ELR (cell line): ENCODE measurements around the gene CAPN14.
"Not testable (repeated sequence)": the region's sequence is repeated elsewhere in the genome, so short reads cannot be mapped to it uniquely, and the experiment has no call there.

Source experiments
- DNase-seq: peaks from one replicate; pipeline ENCODE4 v3.0.0-alpha.2; 2015; ENCODE audit warnings: low read depth

CAPN14 gene

GRCh38 chr2:31197166-31197565 is 20.1 kb downstream of the CAPN14 start:
- no peak for DNase-seq

- DNase-seq: no peak
Observed at GRCh38 chr2:31196622-31197021, 20.7 kb downstream of the CAPN14 start.

- no peak for DNase-seq
Observed at GRCh38 chr2:31193806-31194205, 23.5 kb downstream of the CAPN14 start.

DNA sequence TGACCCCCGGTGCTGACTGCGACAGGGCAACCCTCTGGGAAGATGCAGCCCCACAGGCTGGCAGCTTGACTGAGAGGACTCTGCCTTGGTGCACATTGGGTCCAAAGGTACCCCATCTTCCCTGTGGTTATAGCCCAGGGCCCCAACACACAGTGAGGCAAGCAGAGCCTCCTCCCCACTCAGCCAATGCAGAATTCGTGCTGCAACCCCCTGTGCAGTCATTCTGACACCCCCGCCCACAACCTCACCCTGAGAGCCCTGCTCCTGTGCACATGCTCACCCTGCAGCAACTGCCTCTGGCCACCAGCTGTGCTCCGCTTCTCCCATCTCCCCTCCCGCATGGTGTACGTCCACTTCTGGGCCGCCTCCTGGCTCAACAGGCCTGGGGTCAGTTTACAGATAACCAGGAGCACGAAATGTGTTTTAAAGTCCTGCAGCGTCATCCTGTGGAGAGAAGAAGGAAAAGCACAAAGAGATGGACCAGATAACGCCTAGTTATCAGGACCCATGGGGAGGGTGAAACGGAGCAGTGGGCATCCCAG is 24.4 kb downstream of the CAPN14 start:
- no peak for DNase-seq

DNA sequence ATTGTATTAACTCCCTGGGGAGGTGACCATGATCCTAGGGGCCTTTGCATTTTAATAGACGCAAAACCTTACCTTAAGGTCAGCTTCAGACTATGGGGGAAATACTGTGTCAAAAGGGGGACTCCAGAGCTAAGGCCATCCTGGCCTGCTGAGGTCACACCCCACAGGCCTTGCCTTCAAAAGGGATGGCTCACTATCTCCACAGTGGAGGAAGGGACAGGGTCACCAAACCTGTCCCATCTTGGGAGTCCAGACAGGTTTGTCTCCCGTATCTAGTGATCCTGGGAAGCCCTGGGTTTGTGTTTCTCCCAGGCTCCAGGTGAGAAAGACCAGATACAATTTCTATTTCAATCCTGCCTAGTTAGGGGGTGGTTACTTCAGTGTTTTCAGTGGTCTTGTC is 24.9 kb downstream of the CAPN14 start:
- DNase-seq: no peak

- DNase-seq: no peak
Observed at GRCh38 chr2:31191931-31192330, 25.4 kb downstream of the CAPN14 start.

DNA sequence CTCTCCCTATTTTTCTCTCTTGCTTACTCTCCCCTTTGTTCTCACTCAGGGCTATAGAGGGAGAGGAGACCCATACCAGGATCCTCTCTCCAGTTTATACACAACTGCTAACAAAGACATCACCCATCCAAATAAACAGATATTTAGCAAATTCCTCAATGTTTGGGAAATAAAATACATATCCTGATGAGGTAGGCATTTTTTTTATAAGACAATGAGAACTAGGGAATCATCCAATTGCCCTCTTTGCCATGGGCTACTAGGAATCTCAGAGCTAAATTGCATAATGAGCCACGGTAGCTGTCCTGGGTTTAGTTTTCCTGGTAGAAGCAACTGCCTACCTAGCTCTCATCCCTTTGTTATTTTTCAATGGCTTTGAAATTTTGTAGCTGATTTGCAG is 27.1 kb downstream of the CAPN14 start:
- no peak for DNase-seq

GRCh38 chr2:31189141-31189540 is 28.2 kb downstream of the CAPN14 start:
- no peak for DNase-seq

- DNase-seq: no peak
Observed at GRCh38 chr2:31188131-31188530, 29.2 kb downstream of the CAPN14 start.

GRCh38 chr2:31187166-31187565 is 30.1 kb downstream of the CAPN14 start:
- DNase-seq: no peak

- DNase-seq: not testable (repeated sequence)
Observed at GRCh38 chr2:31183973-31184372, 33.3 kb downstream of the CAPN14 start.

DNA sequence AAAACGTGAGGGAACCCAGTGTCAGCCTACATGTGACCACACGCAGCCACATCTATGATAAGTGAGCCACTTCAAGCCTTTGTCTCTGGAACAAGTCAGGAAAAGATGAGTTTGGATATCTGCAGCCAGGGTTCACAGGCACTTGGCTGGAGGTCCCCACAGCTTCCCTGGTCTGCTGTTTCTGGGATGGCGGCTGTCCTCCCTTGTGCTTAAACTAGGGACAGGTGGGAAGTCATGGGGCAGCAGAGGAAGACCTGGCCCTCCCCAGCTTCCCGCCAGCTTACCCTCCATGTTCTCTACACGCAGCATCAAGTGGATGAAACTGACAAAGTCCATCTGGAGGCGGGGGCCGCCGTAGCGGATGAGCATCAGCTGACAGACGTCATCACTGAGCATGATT is 40.6 kb downstream of the CAPN14 start:
- DNase-seq: no peak

- no peak for DNase-seq
Observed at GRCh38 chr2:31171142-31171541, 46.2 kb downstream of the CAPN14 start.

GRCh38 chr2:31170071-31170698 is 47.1 kb downstream of the CAPN14 start:
- peak; percentile 61 for DNase-seq

- no peak for DNase-seq
Observed at GRCh38 chr2:31168291-31168690, 49.0 kb downstream of the CAPN14 start.

DNA sequence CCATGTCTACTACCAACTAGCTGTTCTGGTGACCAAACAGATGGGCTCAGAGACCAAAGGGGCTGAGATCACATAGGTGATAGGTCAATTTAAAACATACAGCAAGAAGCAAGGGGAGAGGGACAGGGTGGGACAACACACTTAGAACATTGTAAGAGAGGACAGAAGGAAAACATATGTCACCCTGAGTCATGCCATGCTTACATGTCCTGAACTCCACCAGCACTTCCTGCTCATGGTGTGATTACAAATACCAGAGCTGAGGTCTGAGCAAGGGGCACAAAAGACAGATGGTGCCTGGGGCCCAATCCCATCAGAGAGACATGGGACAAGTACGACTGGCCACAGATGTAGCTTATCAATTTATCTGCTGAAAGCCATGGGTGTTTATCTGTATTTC is 50.4 kb downstream of the CAPN14 start:
- DNase-seq: peak; percentile 7

- no peak for DNase-seq
Observed at GRCh38 chr2:31163011-31163539, 54.2 kb downstream of the CAPN14 start.

- no peak for DNase-seq
Observed at GRCh38 chr2:31161637-31162036, 55.7 kb downstream of the CAPN14 start.

GRCh38 chr2:31151501-31151900 is 65.8 kb downstream of the CAPN14 start:
- no peak for DNase-seq

DNA sequence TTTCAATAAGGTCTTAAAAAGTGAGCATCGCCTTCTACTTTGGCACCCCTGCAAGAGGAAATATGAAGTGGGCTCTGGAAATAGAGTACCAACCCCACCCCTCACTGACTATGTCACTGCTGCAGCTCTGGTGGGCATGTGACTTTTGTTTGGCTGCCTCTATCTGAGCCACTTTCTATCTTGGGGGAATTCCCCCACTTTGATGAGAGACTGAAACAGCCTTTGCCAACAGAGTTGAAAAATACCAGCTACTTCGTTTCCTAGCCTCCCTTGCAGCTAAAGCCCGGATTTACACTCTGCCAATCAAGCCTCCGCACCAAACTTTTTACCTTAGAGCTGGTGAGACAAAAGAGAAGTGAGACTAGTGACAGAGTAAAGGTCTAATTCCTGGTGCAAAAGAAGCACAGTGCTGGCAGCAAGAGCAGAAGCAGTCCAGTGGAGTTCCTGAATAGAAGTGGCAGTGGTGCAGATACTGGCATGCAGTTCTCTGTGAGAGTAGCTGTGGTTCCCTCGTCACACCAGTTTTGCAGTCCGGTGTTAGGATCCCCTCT is 67.1 kb downstream of the CAPN14 start:
- no peak for DNase-seq

- no peak for DNase-seq
Observed at GRCh38 chr2:31148514-31148913, 68.8 kb downstream of the CAPN14 start.

DNA sequence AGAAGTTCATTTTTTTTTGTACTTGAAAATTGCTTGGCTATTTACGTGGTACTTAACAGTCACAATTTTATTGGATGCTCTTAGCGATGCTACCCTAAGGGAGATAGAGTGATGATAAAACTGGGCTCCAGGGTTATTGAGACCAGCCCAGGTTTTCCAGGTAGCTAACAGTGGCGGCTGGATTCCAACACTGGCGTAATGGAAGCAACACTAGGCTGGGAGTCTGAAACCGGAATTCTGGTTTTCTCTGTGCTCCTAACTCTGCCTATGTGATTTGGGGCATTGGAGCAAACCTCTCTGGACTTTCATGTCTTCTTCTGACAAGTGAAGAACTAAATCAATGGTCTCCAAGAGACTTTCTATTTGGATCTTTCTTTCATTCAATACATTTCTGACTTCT is 69.7 kb downstream of the CAPN14 start:
- no peak for DNase-seq

- DNase-seq: no peak
Observed at GRCh38 chr2:31142110-31142509, 75.2 kb downstream of the CAPN14 start.
